ENCODE data around the gene MZB1.

MZB1 gene

DNA sequence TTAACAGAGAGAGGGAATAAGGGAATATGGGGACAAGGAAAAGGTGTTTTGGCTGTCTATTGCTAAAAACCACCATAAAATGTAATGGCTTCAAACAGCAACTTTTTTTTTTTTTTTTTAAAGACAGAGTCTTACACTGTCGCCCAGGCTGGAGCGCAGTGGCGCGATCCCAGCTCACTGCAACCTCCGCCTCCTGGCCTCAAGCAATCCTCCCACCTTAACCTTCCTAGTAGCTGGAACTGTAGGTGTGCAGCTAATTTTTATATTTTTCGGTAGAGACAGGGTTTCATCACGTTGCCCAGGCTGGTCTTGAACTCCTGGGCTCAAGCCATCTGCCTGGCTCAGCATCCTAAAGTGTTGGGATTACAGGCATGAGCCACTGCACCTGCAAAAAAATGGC is 18.5 kb upstream of the MZB1 start:
- TF ChIP-seq ZFX (IDR thresholded peaks at IDR 0.05) (no peak), CTCF (conservative IDR thresholded peaks at IDR 0.05) (no peak)
- H3K27ac ChIP-seq: no peak overlapping the region

DNA sequence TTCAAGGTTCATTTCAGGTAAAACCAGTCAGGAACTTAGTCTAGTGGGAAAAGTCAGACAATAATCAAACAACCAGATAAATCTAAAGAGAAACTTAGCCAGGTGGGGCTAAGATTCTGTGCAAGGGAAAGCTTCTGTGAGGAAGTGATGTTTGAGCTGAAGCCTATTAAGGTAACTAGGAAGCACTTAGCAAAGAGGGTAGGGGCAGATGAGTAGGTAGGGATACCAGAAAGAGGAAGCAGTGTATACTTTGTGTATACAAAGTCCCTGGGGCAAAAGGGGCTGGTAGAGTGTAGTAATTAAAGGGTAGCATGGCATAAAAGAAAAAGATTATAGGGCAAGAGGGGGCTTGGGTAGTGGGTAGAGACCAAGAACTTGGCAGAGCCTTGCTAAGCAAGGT is 17.8 kb upstream of the MZB1 start:
- H3K27ac ChIP-seq: no peak overlapping the region
- no peak for TF ChIP-seq ZFX (IDR thresholded peaks at IDR 0.05)
- TF ChIP-seq CTCF (conservative IDR thresholded peaks at IDR 0.05): no peak

DNA sequence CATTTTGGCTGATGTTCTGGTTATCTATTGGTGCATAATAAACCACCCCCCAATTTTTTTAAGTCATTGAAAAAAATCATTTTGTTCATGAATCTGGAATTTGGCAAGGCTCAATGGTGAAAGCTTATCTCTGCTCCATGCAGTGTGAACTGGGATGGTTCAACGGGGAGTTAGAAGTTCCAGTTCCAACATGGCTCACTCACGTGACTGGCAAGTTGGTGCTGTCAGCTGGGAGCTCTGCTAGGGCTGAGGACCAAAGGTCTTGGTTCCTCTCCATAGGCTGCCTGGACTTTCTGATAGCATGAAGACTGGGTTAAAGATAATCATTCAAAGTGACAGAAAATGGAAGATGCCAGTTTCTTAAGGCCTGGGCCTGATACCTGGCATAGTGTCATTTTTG is 17.2 kb upstream of the MZB1 start:
- H3K27ac ChIP-seq: no peak overlapping the region

DNA sequence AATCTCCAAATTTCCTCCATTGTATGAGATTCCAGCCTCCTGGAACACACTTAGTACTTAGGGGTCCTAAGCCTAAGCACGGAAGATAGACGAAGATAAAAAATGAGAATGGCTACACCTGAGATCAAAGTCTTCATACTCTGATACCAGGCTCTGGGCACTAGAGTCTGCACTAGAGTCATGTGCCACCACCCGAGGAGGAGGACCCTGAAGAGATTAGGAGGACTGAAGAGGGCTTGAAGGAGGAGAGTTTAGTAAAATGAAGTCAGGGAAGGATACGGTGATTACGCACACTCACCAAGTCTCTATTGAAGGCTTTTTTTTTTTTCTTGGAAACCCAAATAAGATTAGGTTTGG is 14.7 kb upstream of the MZB1 start:
- H3K27ac ChIP-seq: peak overlapping the region; percentile 72
- no peak for TF ChIP-seq ZFX (IDR thresholded peaks at IDR 0.05)
- no peak for TF ChIP-seq CTCF (conservative IDR thresholded peaks at IDR 0.05)

More for the DNA sequence above, 17.2 kb upstream of the MZB1 start:
- TF ChIP-seq ZFX (IDR thresholded peaks at IDR 0.05): no peak
- TF ChIP-seq CTCF (conservative IDR thresholded peaks at IDR 0.05): no peak

- no peak for TF ChIP-seq CTCF (conservative IDR thresholded peaks at IDR 0.05)
- no peak for TF ChIP-seq ZFX (IDR thresholded peaks at IDR 0.05)
- peak within 1 kb of the TSS; percentile 72 for H3K27ac ChIP-seq
Observed at GRCh38 chr5:139403787-139404483, 14.2 kb upstream of the MZB1 start, which contains the start of gene SPATA24. TSS of gene SPATA24 (minus strand) at chr5:139404089. CDS start at chr5:139404060, 29 bp downstream.

GRCh38 chr5:139403418-139403786 is 13.7 kb upstream of the MZB1 start:
- no peak for TF ChIP-seq CTCF (conservative IDR thresholded peaks at IDR 0.05)
- no peak for TF ChIP-seq ZFX (IDR thresholded peaks at IDR 0.05)
- peak overlapping the region; percentile 72 for H3K27ac ChIP-seq

DNA sequence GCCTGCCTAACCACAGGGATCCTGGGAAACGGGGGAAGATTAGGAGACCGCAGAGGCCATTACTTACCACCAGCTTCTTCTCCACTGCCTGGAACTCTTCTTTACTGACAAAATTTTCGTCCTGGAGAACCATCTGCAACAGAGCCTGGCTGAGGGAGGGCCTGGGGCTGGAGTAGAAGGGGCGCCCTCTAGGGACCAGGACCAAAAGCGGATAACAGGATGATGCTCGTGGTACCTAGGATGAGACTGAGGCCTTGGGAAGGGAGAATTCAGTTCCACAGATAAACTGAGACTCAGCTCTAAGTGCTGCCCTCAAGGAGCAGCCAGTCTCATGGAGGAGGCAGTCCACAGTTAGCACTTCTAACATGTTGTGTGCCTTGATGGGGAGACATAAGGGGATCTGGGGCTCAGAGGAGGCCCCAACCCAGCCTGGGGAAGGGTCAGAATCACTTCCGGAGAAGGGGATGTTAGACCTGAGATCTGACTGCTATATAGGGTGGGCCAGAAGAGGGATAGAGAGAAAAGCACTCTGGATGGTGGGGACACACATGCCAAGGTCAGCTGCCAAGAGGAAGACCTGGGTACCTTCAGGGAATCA is 12.9 kb upstream of the MZB1 start:
- no peak for TF ChIP-seq ZFX (IDR thresholded peaks at IDR 0.05)
- TF ChIP-seq CTCF (conservative IDR thresholded peaks at IDR 0.05): peak; percentile 72
- peak overlapping the region; percentile 72 for H3K27ac ChIP-seq

Data from C4-2B (cell line).